Sigmoid colon (tissue), 4 donors: ENCODE data around the gene GRAMD1A.

Experiments
- EP300 ChIP-seq, 4 donors: sonication (generic); formaldehyde crosslinking; IDR thresholded peaks; one replicate each; pipeline ENCODE4 v1.6.1; 2017; ENCODE audit warnings: antibody characterized with exemption in 4 of 4
- POLR2A ChIP-seq, 2 donors: fragments of 450-650 bp; IDR thresholded peaks; one replicate each; pipeline ENCODE4 v1.6.1; 2016; ENCODE audit warnings: antibody characterized with exemption in 2 of 2, mild to moderate bottlenecking in 2 of 2, moderate library complexity in 2 of 2
- TF ChIP-seq, protein P1 (sequence below), 4 experiments: fragments of 450-650 bp in 3 of 4; fragments of 200-600 bp in 1 of 4; IDR thresholded peaks; one replicate each; pipeline ENCODE4 v1.5.1; 2016 to 2019; ENCODE audit warnings: antibody characterized with exemption in 4 of 4, mild to moderate bottlenecking in 3 of 4, moderate library complexity in 2 of 4

- TF ChIP-seq, protein P1, sequence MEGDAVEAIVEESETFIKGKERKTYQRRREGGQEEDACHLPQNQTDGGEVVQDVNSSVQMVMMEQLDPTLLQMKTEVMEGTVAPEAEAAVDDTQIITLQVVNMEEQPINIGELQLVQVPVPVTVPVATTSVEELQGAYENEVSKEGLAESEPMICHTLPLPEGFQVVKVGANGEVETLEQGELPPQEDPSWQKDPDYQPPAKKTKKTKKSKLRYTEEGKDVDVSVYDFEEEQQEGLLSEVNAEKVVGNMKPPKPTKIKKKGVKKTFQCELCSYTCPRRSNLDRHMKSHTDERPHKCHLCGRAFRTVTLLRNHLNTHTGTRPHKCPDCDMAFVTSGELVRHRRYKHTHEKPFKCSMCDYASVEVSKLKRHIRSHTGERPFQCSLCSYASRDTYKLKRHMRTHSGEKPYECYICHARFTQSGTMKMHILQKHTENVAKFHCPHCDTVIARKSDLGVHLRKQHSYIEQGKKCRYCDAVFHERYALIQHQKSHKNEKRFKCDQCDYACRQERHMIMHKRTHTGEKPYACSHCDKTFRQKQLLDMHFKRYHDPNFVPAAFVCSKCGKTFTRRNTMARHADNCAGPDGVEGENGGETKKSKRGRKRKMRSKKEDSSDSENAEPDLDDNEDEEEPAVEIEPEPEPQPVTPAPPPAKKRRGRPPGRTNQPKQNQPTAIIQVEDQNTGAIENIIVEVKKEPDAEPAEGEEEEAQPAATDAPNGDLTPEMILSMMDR (IDR thresholded peaks at IDR 0.05), result no peak
- TF ChIP-seq POLR2A (IDR thresholded peaks at IDR 0.05), result no peak
- no peak for TF ChIP-seq EP300 (IDR thresholded peaks at IDR 0.05)
Observed at GRCh38 chr19:35043906-35044305, 43.8 kb downstream of the GRAMD1A start.
